GM12878 (cell line): Measurements from ENCODE around the gene RUNX3. TPM values are rescaled to one million over a fixed set of nuclear protein-coding genes. Genes with fewer than 3 reads are reported as not detected.

Experiments
- BACH1 ChIP-seq: fragments of 450-650 bp; IDR thresholded peaks from 2 replicates; pipeline ENCODE4 v1.6.1; 2017; ENCODE audit warnings: mild to moderate bottlenecking, borderline replicate concordance
- CHD1 ChIP-seq: IDR thresholded peaks from 2 replicates; pipeline ENCODE4 v1.6.1; 2012; ENCODE audit warnings: low read depth, low read length, improper control_type of control experiment
- CREB1 ChIP-seq: IDR thresholded peaks from 2 replicates; pipeline ENCODE4 v1.6.1; 2012; ENCODE audit warnings: low read depth, mild to moderate bottlenecking, inconsistent platforms
- CREM ChIP-seq: IDR thresholded peaks from 2 replicates; pipeline ENCODE4 v1.6.1; 2014; ENCODE audit warnings: antibody characterized with exemption, low read depth
- DPF2 ChIP-seq: fragments of 450-650 bp; IDR thresholded peaks from 2 replicates; pipeline ENCODE4 v1.6.1; 2017; ENCODE audit warnings: mild to moderate bottlenecking
- E2F4 ChIP-seq: IDR thresholded peaks from 2 replicates; pipeline ENCODE4 v1.6.1; 2012; ENCODE audit warnings: low read depth, low read length, improper control_type of control experiment
- GABPA ChIP-seq: IDR thresholded peaks from 2 replicates; pipeline ENCODE4 v1.6.1; 2014; ENCODE audit warnings: antibody characterized with exemption, low read depth, mild to moderate bottlenecking, inconsistent platforms
- IKZF2 ChIP-seq, 2 experiments: fragments of 450-650 bp; IDR thresholded peaks; 2 replicates each; pipeline ENCODE4 v1.6.1; 2017; ENCODE audit warnings: mild to moderate bottlenecking in 2 of 2, moderate library complexity in 2 of 2
- IRF5 ChIP-seq: fragments of 450-650 bp; IDR thresholded peaks from 2 replicates; pipeline ENCODE4 v1.6.1; 2017; ENCODE audit warnings: borderline replicate concordance
- KAT2A ChIP-seq: conservative IDR thresholded peaks from 2 replicates; pipeline ENCODE4 v1.6.1; 2011; ENCODE audit warnings: low read depth, low read length; ENCODE audit not compliant: control insufficient read depth
- KDM1A ChIP-seq: fragments of 200-600 bp; sonication (generic); IDR thresholded peaks from 2 replicates; pipeline ENCODE4 v1.6.1; 2016; ENCODE audit warnings: borderline replicate concordance
- MEF2A ChIP-seq: IDR thresholded peaks from 2 replicates; pipeline ENCODE4 v1.6.1; 2011; ENCODE audit warnings: low read depth, mild to moderate bottlenecking, low read length, moderate library complexity; ENCODE audit not compliant: insufficient read depth
- NFYB ChIP-seq: IDR thresholded peaks from 2 replicates; pipeline ENCODE4 v1.6.1; 2011; ENCODE audit warnings: low read depth, mild to moderate bottlenecking, low read length, improper control_type of control experiment, moderate library complexity; ENCODE audit not compliant: insufficient read depth
- NKRF ChIP-seq: fragments of 450-650 bp; conservative IDR thresholded peaks from 2 replicates; pipeline ENCODE4 v1.6.1; 2017; ENCODE audit warnings: mild to moderate bottlenecking, moderate library complexity
- PAX5 ChIP-seq: IDR thresholded peaks from 2 replicates; pipeline ENCODE4 v1.6.1; 2011; ENCODE audit warnings: low read depth, low read length, borderline replicate concordance
- PAX8 ChIP-seq: fragments of 450-650 bp; IDR thresholded peaks from 2 replicates; pipeline ENCODE4 v1.6.1; 2017; ENCODE audit warnings: mild to moderate bottlenecking, moderate library complexity
- RAD21 ChIP-seq: IDR thresholded peaks from 2 replicates; pipeline ENCODE4 v1.6.1; 2011; ENCODE audit warnings: mild to moderate bottlenecking, low read depth, low read length, moderate library complexity; ENCODE audit not compliant: insufficient read depth
- RFX5 ChIP-seq: IDR thresholded peaks from 2 replicates; pipeline ENCODE4 v1.6.1; 2011; ENCODE audit warnings: low read depth, low read length, improper control_type of control experiment
- RUNX3 ChIP-seq: IDR thresholded peaks from 2 replicates; pipeline ENCODE4 v1.6.1; 2012; ENCODE audit warnings: low read length, inconsistent platforms
- TBL1XR1 ChIP-seq: IDR thresholded peaks from 2 replicates; pipeline ENCODE4 v1.6.1; 2012; ENCODE audit warnings: low read depth, low read length, improper control_type of control experiment
- ZNF274 ChIP-seq: IDR thresholded peaks from one replicate; pipeline ENCODE4 v1.8.0; 2011; ENCODE audit not compliant: insufficient read length, insufficient read depth
- ZNF384 ChIP-seq: IDR thresholded peaks from 2 replicates; pipeline ENCODE4 v1.6.1; 2012; ENCODE audit warnings: low read depth, mild to moderate bottlenecking, low read length, improper control_type of control experiment, borderline replicate concordance
- ZNF687 ChIP-seq: fragments of 450-650 bp; IDR thresholded peaks from 2 replicates; pipeline ENCODE4 v1.6.1; 2017; ENCODE audit warnings: mild to moderate bottlenecking, moderate library complexity
- polyA plus RNA-seq, 11 experiments: library from polyadenylated mRNA; depleted of rRNA in 4 of 11; unstranded in 6 of 11; stranded (reverse) in 5 of 11; fragments of >200 nt; fragmentation: Nextera tagmentation in 4 of 11; fragmentation: Illumina TruSeq in 1 of 11; extraction: Ambion mirVana in 4 of 11; extraction: Trizol in 1 of 11; gene quantifications; 1 replicate in 1 of 11; 2 replicates in 10 of 11; pipeline versions ENCODE4 v1.2.1 to v1.2.3, GENCODE V29; 2011 to 2016; ENCODE audit warnings: inconsistent platforms in 2 of 11, missing spikeins in 2 of 11, low read depth in 1 of 11
- total RNA-seq, 4 experiments: library from RNA; depleted of rRNA in 3 of 4; stranded (reverse); fragments of >200 nt in 3 of 4; fragmentation: Illumina TruSeq in 1 of 4; extraction: Trizol in 1 of 4; gene quantifications; 2 replicates each; pipeline versions ENCODE4 v1.2.1 to v1.2.3, GENCODE V29; 2013 to 2021

The RUNX3 gene
- total and polyA plus RNA-seq, 10 of the 15 experiments (the other 5 are each of a cell fraction or from before 2014, with no cell fraction given): 19.0 to 151 (median 31.4) TPM

GRCh38 chr1:24899581-24900485 is 30.2 kb downstream of the RUNX3 start (continued):
- TF ChIP-seq NKRF (no peak), IRF5 (no peak), IKZF2 (IDR thresholded peaks at IDR 0.05) (no peak), RAD21 (no peak), CHD1 (no peak), DPF2 (no peak), ZNF687 (no peak), PAX5 (no peak), NFYB (no peak), BACH1 (peak; percentile 57), RFX5 (no peak), CREB1 (0 out of 2 replicates have a peak, but pooled peaks have one; percentile 58), ZNF384 (no peak), RUNX3 (peak; percentile 49), MEF2A (no peak), PAX8 (no peak), GABPA (no peak), KAT2A (no peak), TBL1XR1 (no peak), CREM (no peak), E2F4 (no peak), KDM1A (no peak), ZNF274 (no peak)
